Panc1 (cell line): Measurements from ENCODE around the gene MLN.

Source experiments
- POLR2AphosphoS5 ChIP-seq: IDR thresholded peaks from 2 replicates; pipeline ENCODE4 v1.6.1; 2012; ENCODE audit warnings: mild to moderate bottlenecking, low read depth, low read length, moderate library complexity
- TF ChIP-seq, protein P1 (sequence below): fragments of 450-650 bp; IDR thresholded peaks from 2 replicates; pipeline ENCODE4 v1.5.1; 2017; ENCODE audit warnings: mild to moderate bottlenecking
- TF ChIP-seq, protein P2 (sequence below), 2 experiments: IDR thresholded peaks; 2 replicates each; pipeline ENCODE4 v1.6.1; 2011 to 2012; ENCODE audit warnings: low read depth in 2 of 2, control low read depth in 1 of 2, low read length in 1 of 2, mild to moderate bottlenecking in 1 of 2, moderate library complexity in 1 of 2; ENCODE audit not compliant: insufficient read depth in 1 of 2

DNA sequence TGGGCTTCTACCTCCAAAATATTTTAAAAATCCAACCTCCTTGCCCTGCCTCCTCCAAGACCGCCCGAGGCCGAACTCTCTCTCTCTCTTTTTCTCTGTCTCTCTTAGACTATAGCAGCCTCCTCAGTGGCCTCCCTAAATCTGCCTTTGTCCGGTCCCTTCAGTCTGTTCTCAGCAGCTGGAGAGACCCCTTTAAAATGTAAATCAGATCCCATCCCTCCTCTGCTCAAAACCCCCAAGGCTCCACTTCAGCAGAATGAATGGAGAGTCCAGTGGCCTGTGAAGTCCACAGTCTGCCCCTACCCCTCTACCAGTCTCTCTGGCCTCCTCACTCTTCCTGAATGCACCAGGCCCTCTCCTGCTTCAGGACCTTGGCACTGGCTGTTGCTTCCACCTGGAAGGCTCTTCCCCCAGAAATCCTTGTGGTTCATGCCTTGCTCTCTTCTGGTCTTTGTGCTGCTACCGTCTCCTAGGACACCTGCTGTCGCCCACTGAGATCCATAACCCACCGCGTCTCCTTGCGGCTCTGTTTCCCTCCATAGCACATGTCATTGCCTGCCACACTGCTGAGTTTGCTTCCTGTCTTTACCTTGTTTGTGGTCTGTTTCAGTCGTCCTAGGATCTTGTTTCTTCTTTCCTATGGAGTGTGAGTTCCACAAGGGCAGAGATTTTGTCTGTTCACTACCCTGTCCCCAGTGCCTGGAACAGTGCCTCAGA, 6.0 kb downstream of the MLN start:
- TF ChIP-seq, protein P1, sequence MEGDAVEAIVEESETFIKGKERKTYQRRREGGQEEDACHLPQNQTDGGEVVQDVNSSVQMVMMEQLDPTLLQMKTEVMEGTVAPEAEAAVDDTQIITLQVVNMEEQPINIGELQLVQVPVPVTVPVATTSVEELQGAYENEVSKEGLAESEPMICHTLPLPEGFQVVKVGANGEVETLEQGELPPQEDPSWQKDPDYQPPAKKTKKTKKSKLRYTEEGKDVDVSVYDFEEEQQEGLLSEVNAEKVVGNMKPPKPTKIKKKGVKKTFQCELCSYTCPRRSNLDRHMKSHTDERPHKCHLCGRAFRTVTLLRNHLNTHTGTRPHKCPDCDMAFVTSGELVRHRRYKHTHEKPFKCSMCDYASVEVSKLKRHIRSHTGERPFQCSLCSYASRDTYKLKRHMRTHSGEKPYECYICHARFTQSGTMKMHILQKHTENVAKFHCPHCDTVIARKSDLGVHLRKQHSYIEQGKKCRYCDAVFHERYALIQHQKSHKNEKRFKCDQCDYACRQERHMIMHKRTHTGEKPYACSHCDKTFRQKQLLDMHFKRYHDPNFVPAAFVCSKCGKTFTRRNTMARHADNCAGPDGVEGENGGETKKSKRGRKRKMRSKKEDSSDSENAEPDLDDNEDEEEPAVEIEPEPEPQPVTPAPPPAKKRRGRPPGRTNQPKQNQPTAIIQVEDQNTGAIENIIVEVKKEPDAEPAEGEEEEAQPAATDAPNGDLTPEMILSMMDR: no peak
- TF ChIP-seq, protein P2, sequence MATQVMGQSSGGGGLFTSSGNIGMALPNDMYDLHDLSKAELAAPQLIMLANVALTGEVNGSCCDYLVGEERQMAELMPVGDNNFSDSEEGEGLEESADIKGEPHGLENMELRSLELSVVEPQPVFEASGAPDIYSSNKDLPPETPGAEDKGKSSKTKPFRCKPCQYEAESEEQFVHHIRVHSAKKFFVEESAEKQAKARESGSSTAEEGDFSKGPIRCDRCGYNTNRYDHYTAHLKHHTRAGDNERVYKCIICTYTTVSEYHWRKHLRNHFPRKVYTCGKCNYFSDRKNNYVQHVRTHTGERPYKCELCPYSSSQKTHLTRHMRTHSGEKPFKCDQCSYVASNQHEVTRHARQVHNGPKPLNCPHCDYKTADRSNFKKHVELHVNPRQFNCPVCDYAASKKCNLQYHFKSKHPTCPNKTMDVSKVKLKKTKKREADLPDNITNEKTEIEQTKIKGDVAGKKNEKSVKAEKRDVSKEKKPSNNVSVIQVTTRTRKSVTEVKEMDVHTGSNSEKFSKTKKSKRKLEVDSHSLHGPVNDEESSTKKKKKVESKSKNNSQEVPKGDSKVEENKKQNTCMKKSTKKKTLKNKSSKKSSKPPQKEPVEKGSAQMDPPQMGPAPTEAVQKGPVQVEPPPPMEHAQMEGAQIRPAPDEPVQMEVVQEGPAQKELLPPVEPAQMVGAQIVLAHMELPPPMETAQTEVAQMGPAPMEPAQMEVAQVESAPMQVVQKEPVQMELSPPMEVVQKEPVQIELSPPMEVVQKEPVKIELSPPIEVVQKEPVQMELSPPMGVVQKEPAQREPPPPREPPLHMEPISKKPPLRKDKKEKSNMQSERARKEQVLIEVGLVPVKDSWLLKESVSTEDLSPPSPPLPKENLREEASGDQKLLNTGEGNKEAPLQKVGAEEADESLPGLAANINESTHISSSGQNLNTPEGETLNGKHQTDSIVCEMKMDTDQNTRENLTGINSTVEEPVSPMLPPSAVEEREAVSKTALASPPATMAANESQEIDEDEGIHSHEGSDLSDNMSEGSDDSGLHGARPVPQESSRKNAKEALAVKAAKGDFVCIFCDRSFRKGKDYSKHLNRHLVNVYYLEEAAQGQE (IDR thresholded peaks at IDR 0.05; ENCODE audit: insufficient read depth in 1 of 2, low read depth in 2 of 2, low read length in 1 of 2): no peak
- TF ChIP-seq POLR2AphosphoS5: no peak
